GM18873 (cell line): ENCODE results near the gene TBX5.

Experiments
- ATAC-seq: cut with Tn5 transposase; IDR thresholded peaks from one replicate; pipeline ENCODE4 v1.9.1; 2021; ENCODE audit warnings: mild to moderate bottlenecking, moderate library complexity, moderate number of reproducible peaks; ENCODE audit not compliant: unreplicated experiment, low FRiP score

Gene TBX5

GRCh38 chr12:114405519-114406271 lies at the start of gene TBX5:
TBX5 (minus strand) TSS chr12:114406144; CDS start chr12:114403898, 2,246 bp downstream.
- ATAC-seq = no peak

- ATAC-seq = no peak
Measured at GRCh38 chr12:114451657-114452056, 45.7 kb upstream of the TBX5 start.

GRCh38 chr12:114450515-114451300 lies 44.8 kb upstream of the TBX5 start:
- no peak for ATAC-seq

GRCh38 chr12:114450019-114450418 lies 44.1 kb upstream of the TBX5 start:
- ATAC-seq = no peak

- ATAC-seq = no peak
Measured at GRCh38 chr12:114448618-114448933, 42.6 kb upstream of the TBX5 start.

- ATAC-seq = no peak
Measured at GRCh38 chr12:114447799-114448617, 42.1 kb upstream of the TBX5 start.

GRCh38 chr12:114447274-114447716 lies 41.4 kb upstream of the TBX5 start:
- no peak for ATAC-seq

GRCh38 chr12:114445401-114446323 lies 39.7 kb upstream of the TBX5 start:
- no peak for ATAC-seq

- ATAC-seq = no peak
Measured at GRCh38 chr12:114444422-114445279, 38.7 kb upstream of the TBX5 start.

- no peak for ATAC-seq
Measured at GRCh38 chr12:114443607-114444421, 37.9 kb upstream of the TBX5 start.

GRCh38 chr12:114442578-114442977 lies 36.6 kb upstream of the TBX5 start:
- ATAC-seq = no peak

GRCh38 chr12:114441545-114441944 lies 35.6 kb upstream of the TBX5 start:
- ATAC-seq = no peak

GRCh38 chr12:114441039-114441383 lies 35.1 kb upstream of the TBX5 start:
- ATAC-seq = no peak

- ATAC-seq = no peak
Measured at GRCh38 chr12:114440270-114441038, 34.5 kb upstream of the TBX5 start.

GRCh38 chr12:114439817-114440216 lies 33.9 kb upstream of the TBX5 start:
- no peak for ATAC-seq

- ATAC-seq = no peak
Measured at GRCh38 chr12:114439261-114439683, 33.3 kb upstream of the TBX5 start.

GRCh38 chr12:114438635-114439256 lies 32.8 kb upstream of the TBX5 start:
- ATAC-seq = no peak
